PC-3 (cell line): ENCODE data around the gene CYP4F3. TPM values are rescaled to one million over a fixed set of nuclear protein-coding genes. Genes with fewer than 3 reads are reported as not detected.

Experiments used
- ATAC-seq: fragments of 200-7000 bp; cut with Tn5 transposase; 2 replicates; pipeline ENCODE4 v1.9.1; 2020; ENCODE audit warnings: mild to moderate bottlenecking, moderate library complexity
- BruUV-seq: library from RNA; stranded (reverse); fragments of 400-500 nt; replicated peaks from 2 replicates; lab custom pipeline; 2021; lab: Mats Ljungman, UMichigan
- CTCF ChIA-PET: fragments of 300-600 bp; sonication (Branson Sonifier 250); formaldehyde crosslinking; loops from one replicate; lab custom pipeline; 2022; ENCODE audit warnings: antibody characterized with exemption; lab: Charles Lee
- POLR2A ChIA-PET: fragments of 300-600 bp; sonication (Branson Sonifier 250); formaldehyde crosslinking; loops from one replicate; lab custom pipeline; 2022; ENCODE audit warnings: antibody characterized with exemption; ENCODE audit not compliant: unreplicated experiment; lab: Charles Lee
- DNase-seq: peaks from one replicate; pipeline ENCODE4 v3.0.0-alpha.2; 2015
- H2AFZ ChIP-seq: fragments of 300-600 bp; sonication (generic); 2 replicates; pipeline ENCODE4 v1.6.0; 2016; ENCODE audit warnings: antibody characterized with exemption, low read length
- H3F3A ChIP-seq: fragments of 300-600 bp; sonication (generic); one replicate; pipeline ENCODE4 v1.6.0; 2017; ENCODE audit warnings: antibody characterized with exemption, low read length, control low read depth, mild to moderate bottlenecking; ENCODE audit not compliant: unreplicated experiment
- H3K27ac ChIP-seq: fragments of 300-600 bp; sonication (generic); 2 replicates; pipeline ENCODE4 v1.5.1; 2016; ENCODE audit warnings: mild to moderate bottlenecking, low read length
- H3K27me3 ChIP-seq: fragments of 300-600 bp; sonication (generic); 2 replicates; pipeline ENCODE4 v1.6.1; 2016; ENCODE audit warnings: low read length, mixed read lengths
- H3K36me3 ChIP-seq: fragments of 300-600 bp; sonication (generic); 2 replicates; pipeline ENCODE4 v1.6.1; 2016; ENCODE audit warnings: low read depth, mixed run types, low read length, mixed read lengths
- H3K4me1 ChIP-seq: fragments of 300-600 bp; sonication (generic); 2 replicates; pipeline ENCODE4 v1.5.1; 2016; ENCODE audit warnings: low read length; ENCODE audit not compliant: insufficient read depth
- H3K4me2 ChIP-seq: fragments of 300-600 bp; sonication (generic); 2 replicates; pipeline ENCODE4 v1.6.0; 2016; ENCODE audit warnings: low read length
- H3K4me3 ChIP-seq: fragments of 300-600 bp; sonication (generic); 2 replicates; pipeline ENCODE4 v1.5.1; 2016; ENCODE audit warnings: mild to moderate bottlenecking, low read length, mixed read lengths
- H3K79me2 ChIP-seq: fragments of 300-600 bp; sonication (generic); 2 replicates; pipeline ENCODE4 v1.6.1; 2017; ENCODE audit warnings: low read length, mixed read lengths
- H3K9ac ChIP-seq: fragments of 300-600 bp; sonication (generic); 2 replicates; pipeline ENCODE4 v1.6.0; 2016; ENCODE audit warnings: mild to moderate bottlenecking, low read length
- H3K9me2 ChIP-seq: fragments of 300-600 bp; sonication (generic); replicated peaks from 2 replicates; pipeline ENCODE4 v1.6.1; 2016; ENCODE audit warnings: mixed run types, low read length, mixed read lengths
- H3K9me3 ChIP-seq: fragments of 300-600 bp; sonication (generic); 2 replicates; pipeline ENCODE4 v1.6.1; 2016; ENCODE audit warnings: low read length, mixed read lengths
- H4K20me1 ChIP-seq: fragments of 300-600 bp; sonication (generic); 2 replicates; pipeline ENCODE4 v1.6.1; 2016; ENCODE audit warnings: low read length, mixed read lengths
- CTCF ChIP-seq: fragments of 300-600 bp; sonication (generic); conservative IDR thresholded peaks from 2 replicates; pipeline ENCODE4 v1.5.1; 2017; ENCODE audit warnings: antibody characterized with exemption, low read depth, mild to moderate bottlenecking, low read length
- EZH2 ChIP-seq: fragments of 300-600 bp; sonication (generic); IDR thresholded peaks from one replicate; pipeline ENCODE4 v1.6.1; 2017; ENCODE audit warnings: antibody characterized with exemption, mild to moderate bottlenecking, low read length; ENCODE audit not compliant: unreplicated experiment
- EZH2phosphoT487 ChIP-seq: fragments of 300-600 bp; sonication (generic); IDR thresholded peaks from 2 replicates; pipeline ENCODE4 v1.6.1; 2018; ENCODE audit warnings: mild to moderate bottlenecking, antibody characterized with exemption, low read length, borderline replicate concordance
- intact Hi-C: fragments of 100-400 bp; cut with micrococcal nuclease; formaldehyde crosslinking; loops from 2 replicates; pipeline ENCODE4 v1.9.0; 2023
- total RNA-seq: library from RNA; depleted of rRNA; stranded (reverse); fragments of >200 nt; gene quantifications from 2 replicates; pipeline ENCODE4 v1.2.3, GENCODE V29; 2014

The CYP4F3 gene
- total RNA-seq, 1 experiment from 2014 or later = not detected

GRCh38 chr19:15672580-15673175 is 32.0 kb downstream of the CYP4F3 start, which contains the start of gene CYP4F12:
Gene CYP4F12 (plus strand): TSS chr19:15673087. CDS start chr19:15673530, 443 bp downstream.
- H3K4me3 ChIP-seq = no peak within 1 kb of the TSS
- intact Hi-C loops = no loop called here
- POLR2A ChIA-PET = no interaction called here

GRCh38 chr19:15673176-15673654 is 32.5 kb downstream of the CYP4F3 start:
- no peak overlapping the region for H3K9ac ChIP-seq
- no peaks in the 10 kb centered on the region for H3F3A ChIP-seq
- BruUV-seq = no TSS peak
- H3K79me2 ChIP-seq = no peaks in the 10 kb centered on the region
- TF ChIP-seq EZH2 = no peak
- no peak for TF ChIP-seq EZH2phosphoT487
- no peak for TF ChIP-seq CTCF
- DNase-seq (no peak), ATAC-seq (no peak)
- H3K4me2 ChIP-seq = no peak overlapping the region
- CTCF ChIA-PET = no interaction called here
- no peaks in the 10 kb centered on the region for H3K27me3 ChIP-seq
- no peaks in the 10 kb centered on the region for H4K20me1 ChIP-seq
- no peak overlapping the region for H3K27ac ChIP-seq
- H3K4me3 ChIP-seq = no peak overlapping the region
- H3K9me2 ChIP-seq = no peaks in the 10 kb centered on the region
- POLR2A ChIA-PET = no interaction called here
- intact Hi-C loops = no loop called here
- no peaks in the 10 kb centered on the region for H3K9me3 ChIP-seq
- no peaks in the 10 kb centered on the region for H3K36me3 ChIP-seq
- H3K4me1 ChIP-seq = peaks cover 7% of the 10 kb centered on the region; the same call in 1 of the 2 replicates
- H2AFZ ChIP-seq = no peak overlapping the region

More at GRCh38 chr19:15672580-15673175, 32.0 kb downstream of the CYP4F3 start, which contains the start of gene CYP4F12:
- Histone ChIP-seq H3F3A (no peaks in the 10 kb centered on the region), H4K20me1 (no peaks in the 10 kb centered on the region), H3K79me2 (no peaks in the 10 kb centered on the region), H3K36me3 (no peaks in the 10 kb centered on the region), H2AFZ (no peak within 1 kb of the TSS), H3K4me1 (peaks cover 7% of the 10 kb centered on the region; the same call in 1 of the 2 replicates), H3K4me2 (peak within 1 kb of the TSS; percentile 15; the same call in 1 of the 2 replicates), H3K27ac (no peak within 1 kb of the TSS), H3K9me2 (no peaks in the 10 kb centered on the region), H3K9ac (no peak within 1 kb of the TSS), H3K27me3 (no peaks in the 10 kb centered on the region), H3K9me3 (no peaks in the 10 kb centered on the region)
- DNase-seq = peak; percentile 56
- peak; percentile 54 for ATAC-seq
- BruUV-seq = no TSS peak
- CTCF ChIA-PET = no interaction called here
- no peak for TF ChIP-seq EZH2
- no peak for TF ChIP-seq EZH2phosphoT487
- TF ChIP-seq CTCF = no peak

GRCh38 chr19:15675560-15675959 is 34.9 kb downstream of the CYP4F3 start:
- intact Hi-C loops = no loop called here
- no TSS peak for BruUV-seq
- Histone ChIP-seq H2AFZ (no peak overlapping the region), H3K4me1 (peaks cover 7% of the 10 kb centered on the region; the same call in 1 of the 2 replicates), H4K20me1 (no peaks in the 10 kb centered on the region), H3K9ac (no peak overlapping the region), H3K36me3 (no peaks in the 10 kb centered on the region), H3K27me3 (no peaks in the 10 kb centered on the region; the same call in 1 of the 2 replicates), H3K79me2 (no peaks in the 10 kb centered on the region), H3K9me3 (no peaks in the 10 kb centered on the region), H3F3A (no peaks in the 10 kb centered on the region), H3K4me2 (no peak overlapping the region), H3K9me2 (no peaks in the 10 kb centered on the region), H3K4me3 (no peak overlapping the region), H3K27ac (no peak overlapping the region)
- no peak for TF ChIP-seq EZH2phosphoT487
- TF ChIP-seq CTCF = no peak
- no peak for TF ChIP-seq EZH2
- DNase-seq (no peak), ATAC-seq (no peak)
- ChIA-PET POLR2A (no interaction called here), CTCF (no interaction called here)
